Ascending aorta (tissue), 2 donors: ENCODE measurements around the gene PRPF31. TPM values are rescaled to one million over a fixed set of nuclear protein-coding genes. Genes with fewer than 3 reads are reported as not detected.

ENCODE experiments used
- DNase-seq, 2 donors: peaks; one replicate each; pipeline ENCODE4 v3.0.0-alpha.2; 2019; ENCODE audit warnings: low spot score in 2 of 2
- H3K27ac ChIP-seq, 2 donors: fragments of 200-600 bp; sonication (generic); one replicate each; pipeline ENCODE4 v1.5.1; 2016 to 2017; ENCODE audit warnings: mild to moderate bottlenecking in 1 of 2
- H3K27me3 ChIP-seq: fragments of 200-600 bp; sonication (generic); one replicate; pipeline ENCODE4 v1.5.1; 2017
- H3K36me3 ChIP-seq, 2 donors: fragments of 200-600 bp; sonication (generic); one replicate each; pipeline ENCODE4 v1.5.1; 2016
- H3K4me1 ChIP-seq, 2 donors: fragments of 200-600 bp; sonication (generic); one replicate each; pipeline ENCODE4 v1.5.1; 2016 to 2017; ENCODE audit warnings: mild to moderate bottlenecking in 1 of 2
- H3K4me3 ChIP-seq, 2 donors: fragments of 200-600 bp; sonication (generic); one replicate each; pipeline ENCODE4 v1.5.1; 2016 to 2017; ENCODE audit warnings: mild to moderate bottlenecking in 1 of 2
- H3K9me3 ChIP-seq, 2 donors: fragments of 200-600 bp; sonication (generic); one replicate each; pipeline ENCODE4 v1.5.1; 2016
- CTCF ChIP-seq, 3 experiments: fragments of 200-600 bp in 2 of 3; fragments of 450-650 bp in 1 of 3; sonication (generic) in 2 of 3; IDR thresholded peaks; one replicate each; pipeline ENCODE4 v1.5.1; 2016 to 2019; ENCODE audit warnings: antibody characterized with exemption in 3 of 3, mild to moderate bottlenecking in 1 of 3, moderate library complexity in 1 of 3
- intact Hi-C: fragments of 100-400 bp; cut with DNase I; formaldehyde crosslinking; loops from one replicate; pipeline ENCODE4 v1.15.1; 2023
- total RNA-seq: library from RNA; depleted of rRNA; stranded (reverse); fragments of >200 nt; gene quantifications from one replicate; pipeline ENCODE4 v1.1.0, GENCODE V29; 2016

Gene PRPF31
- total RNA-seq, 1 donor from 2014 or later = 84.1 TPM

GRCh38 chr19:54178581-54179261, 63.2 kb downstream of the PRPF31 start:
- intact Hi-C loops = no loop called here
- Histone ChIP-seq H3K4me3 (no peak overlapping the region), H3K27ac (no peak overlapping the region), H3K27me3 (no peaks in the 10 kb centered on the region), H3K36me3 (peaks cover 11 to 25% of the 10 kb centered on the region in 2 donors), H3K9me3 (no peaks in the 10 kb centered on the region), H3K4me1 (no peaks in the 10 kb centered on the region)
- no peak for TF ChIP-seq CTCF (IDR thresholded peaks at IDR 0.05)
- DNase-seq = no peak

GRCh38 chr19:54179262-54179852, 63.8 kb downstream of the PRPF31 start:
- no peaks in the 10 kb centered on the region for H3K9me3 ChIP-seq
- intact Hi-C loops = no loop called here
- no peak overlapping the region for H3K27ac ChIP-seq
- TF ChIP-seq CTCF (IDR thresholded peaks at IDR 0.05) = no peak
- no peaks in the 10 kb centered on the region for H3K27me3 ChIP-seq
- no peak for DNase-seq
- no peaks in the 10 kb centered on the region for H3K4me1 ChIP-seq
- no peak overlapping the region for H3K4me3 ChIP-seq
- peaks cover 11 to 25% of the 10 kb centered on the region in 2 donors for H3K36me3 ChIP-seq

GRCh38 chr19:54179921-54180461, 64.4 kb downstream of the PRPF31 start:
- Histone ChIP-seq H3K4me1 (no peaks in the 10 kb centered on the region), H3K27me3 (no peaks in the 10 kb centered on the region), H3K4me3 (no peak overlapping the region), H3K27ac (no peak overlapping the region), H3K36me3 (peaks cover 11 to 25% of the 10 kb centered on the region in 2 donors), H3K9me3 (no peaks in the 10 kb centered on the region)
- intact Hi-C loops = no loop called here
- no peak for TF ChIP-seq CTCF (IDR thresholded peaks at IDR 0.05)
- no peak for DNase-seq

- H3K27me3 ChIP-seq = no peaks in the 10 kb centered on the region
- H3K36me3 ChIP-seq = peaks cover 11 to 25% of the 10 kb centered on the region in 2 donors
- no peak for DNase-seq
- H3K9me3 ChIP-seq = no peaks in the 10 kb centered on the region
- no peak for TF ChIP-seq CTCF (IDR thresholded peaks at IDR 0.05)
- no peak overlapping the region for H3K4me3 ChIP-seq
- no peaks in the 10 kb centered on the region for H3K4me1 ChIP-seq
- intact Hi-C loops = no loop called here
- H3K27ac ChIP-seq = no peak overlapping the region
These were observed 65.1 kb downstream of the PRPF31 start for GRCh38 chr19:54180691-54181091.

Other genes starting within 250 kb of the PRPF31 start
- 422 TPM for gene MYADM, start 247.9 kb upstream of the PRPF31 start, total RNA-seq
- gene PRKCG, start 233.6 kb upstream of the PRPF31 start, total RNA-seq = not detected
- gene CACNG7, start 206.5 kb upstream of the PRPF31 start, total RNA-seq = not detected
- 0.32 TPM for gene CACNG8, start 152.8 kb upstream of the PRPF31 start, total RNA-seq
- not detected for gene CACNG6, start 124.1 kb upstream of the PRPF31 start, total RNA-seq
- not detected for gene VSTM1, start 51.9 kb upstream of the PRPF31 start, total RNA-seq
- not detected for gene TARM1, start 34.4 kb upstream of the PRPF31 start, total RNA-seq
- gene OSCAR, start 15.0 kb upstream of the PRPF31 start, total RNA-seq = 13.6 TPM
- gene NDUFA3, start 12.9 kb upstream of the PRPF31 start, total RNA-seq = 12.5 TPM
- gene TFPT, start 97 bp upstream of the PRPF31 start, total RNA-seq = 10.6 TPM
- gene CNOT3, start 22.0 kb downstream of the PRPF31 start, total RNA-seq = 69.1 TPM
- gene LENG1, start 44.0 kb downstream of the PRPF31 start, total RNA-seq = 2.7 TPM
- gene TMC4, start 57.4 kb downstream of the PRPF31 start, total RNA-seq = 7.1 TPM
- gene MBOAT7, start 73.8 kb downstream of the PRPF31 start, total RNA-seq = 56.1 TPM
- gene TSEN34, start 75.6 kb downstream of the PRPF31 start, total RNA-seq = 54.9 TPM
- 2,061 TPM for gene RPS9, start 85.1 kb downstream of the PRPF31 start, total RNA-seq
- 38.2 TPM for gene LILRB3, start 107.3 kb downstream of the PRPF31 start, total RNA-seq
- 25.1 TPM for gene LILRA6, start 127.0 kb downstream of the PRPF31 start, total RNA-seq
- 38.2 TPM for gene LILRB5, start 141.5 kb downstream of the PRPF31 start, total RNA-seq
- 0.11 TPM for gene LILRB2, start 165.4 kb downstream of the PRPF31 start, total RNA-seq
- not detected for gene LILRA5, start 197.4 kb downstream of the PRPF31 start, total RNA-seq
- not detected for gene LILRA4, start 223.4 kb downstream of the PRPF31 start, total RNA-seq
- 11.1 TPM for gene LAIR1, start 249.2 kb downstream of the PRPF31 start, total RNA-seq